ENCODE data around the gene CNKSR1.

Gene CNKSR1

DNA sequence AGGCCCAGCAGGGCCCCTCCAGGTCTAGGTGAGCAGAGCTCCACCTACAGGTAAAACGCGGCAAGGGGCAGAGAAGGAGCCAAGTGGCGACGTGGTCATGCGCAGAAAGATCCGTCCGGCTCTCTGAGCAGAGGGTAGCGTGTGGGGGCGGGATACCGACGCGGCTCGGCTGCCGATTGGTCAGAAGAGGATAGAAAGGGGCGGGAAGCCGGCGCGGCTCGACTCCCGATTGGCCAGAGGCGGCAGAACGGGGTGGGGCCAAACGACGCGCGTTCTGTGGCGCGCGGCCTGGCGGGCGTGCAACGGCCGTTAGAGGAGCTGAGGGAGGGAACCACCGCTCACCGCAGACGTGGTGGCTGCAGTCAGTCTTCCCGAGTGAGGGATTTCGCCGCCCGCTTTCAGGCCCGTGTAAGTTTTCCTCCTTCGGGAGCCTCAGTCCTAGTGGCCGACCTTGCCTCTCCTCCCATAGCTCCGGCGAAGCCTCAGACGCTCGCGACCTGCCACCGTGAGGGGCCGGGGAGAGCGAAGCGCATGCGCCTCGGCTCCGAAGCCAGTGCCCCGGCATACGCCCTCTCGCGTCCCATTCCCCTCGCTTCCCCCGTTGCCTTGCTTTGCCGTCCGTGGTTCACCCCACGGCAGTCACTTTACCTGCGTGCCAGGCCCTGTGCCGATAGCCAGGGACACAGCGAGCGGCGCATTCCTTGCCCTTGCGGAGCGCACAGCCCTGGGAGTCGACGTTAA is 56.8 kb downstream of the CNKSR1 start, which contains the start of gene CEP85:
Gene CEP85, plus strand, starts transcription at position 298 of the 741 bp plus-strand sequence. CDS start 5,584 bp downstream, outside the sequence.
- peak; percentile 88 for DNase-seq

DNA sequence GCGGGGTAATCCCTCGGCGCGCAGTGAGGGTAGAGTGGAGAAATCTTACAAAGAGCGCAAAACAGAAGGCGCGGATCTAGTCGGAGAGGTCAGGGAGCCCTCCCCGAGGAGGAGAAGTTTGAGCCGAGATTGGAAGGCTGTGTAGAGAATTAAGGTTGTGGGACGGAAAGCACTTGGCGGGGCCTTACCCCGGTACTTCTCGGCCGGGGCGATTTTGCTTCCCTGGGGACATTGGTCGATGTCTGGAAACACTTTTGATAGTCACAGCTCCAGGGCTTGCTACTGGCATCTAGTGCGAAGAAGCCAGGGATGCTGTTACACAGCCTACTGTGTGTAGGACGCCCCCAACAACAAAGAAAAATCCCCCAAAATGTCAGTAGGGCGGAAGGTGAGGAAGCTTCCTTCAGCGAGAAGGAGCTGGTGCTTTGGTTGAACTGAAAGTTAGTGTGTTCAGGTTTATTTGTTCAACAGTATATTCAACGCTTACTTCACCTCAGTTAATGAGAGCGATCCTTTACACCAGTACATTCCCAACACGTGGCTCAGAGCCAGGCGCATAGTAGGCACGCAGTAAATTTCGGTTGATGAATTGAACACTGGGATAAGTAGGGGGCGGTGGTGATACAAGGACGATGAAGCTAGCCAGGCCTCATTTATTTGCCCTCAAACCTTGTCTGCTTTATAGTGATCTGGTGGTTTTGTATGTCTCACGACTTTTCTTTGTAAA is 57.5 kb downstream of the CNKSR1 start:
- DNase-seq, result no peak

GRCh38 chr1:26237230-26237966 is 60.1 kb downstream of the CNKSR1 start:
- DNase-seq, result no peak

Measured in 8988T (cell line).